ENCODE measurements around the gene PAPOLG.

DNA sequence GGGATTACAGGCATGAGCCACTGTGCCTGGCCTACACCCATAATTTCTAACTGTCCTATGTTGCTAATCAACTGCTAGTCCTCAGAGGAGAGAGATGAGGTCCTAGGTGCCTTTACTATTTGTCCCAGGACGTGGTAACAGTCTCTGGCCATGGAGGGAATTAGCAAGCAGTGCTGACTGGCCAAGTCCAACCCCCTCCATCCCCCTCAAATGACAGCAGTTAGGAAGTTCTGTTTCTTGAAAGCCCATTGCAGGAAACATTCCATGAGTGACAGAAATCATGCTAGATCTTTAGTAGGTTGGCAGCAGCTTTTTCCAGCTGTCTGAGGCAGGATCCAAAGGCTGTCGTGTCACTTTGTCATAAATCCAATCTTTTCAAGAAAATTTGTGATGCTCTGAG, 69.6 kb downstream of the PAPOLG start:
- TF ChIP-seq, protein P1, sequence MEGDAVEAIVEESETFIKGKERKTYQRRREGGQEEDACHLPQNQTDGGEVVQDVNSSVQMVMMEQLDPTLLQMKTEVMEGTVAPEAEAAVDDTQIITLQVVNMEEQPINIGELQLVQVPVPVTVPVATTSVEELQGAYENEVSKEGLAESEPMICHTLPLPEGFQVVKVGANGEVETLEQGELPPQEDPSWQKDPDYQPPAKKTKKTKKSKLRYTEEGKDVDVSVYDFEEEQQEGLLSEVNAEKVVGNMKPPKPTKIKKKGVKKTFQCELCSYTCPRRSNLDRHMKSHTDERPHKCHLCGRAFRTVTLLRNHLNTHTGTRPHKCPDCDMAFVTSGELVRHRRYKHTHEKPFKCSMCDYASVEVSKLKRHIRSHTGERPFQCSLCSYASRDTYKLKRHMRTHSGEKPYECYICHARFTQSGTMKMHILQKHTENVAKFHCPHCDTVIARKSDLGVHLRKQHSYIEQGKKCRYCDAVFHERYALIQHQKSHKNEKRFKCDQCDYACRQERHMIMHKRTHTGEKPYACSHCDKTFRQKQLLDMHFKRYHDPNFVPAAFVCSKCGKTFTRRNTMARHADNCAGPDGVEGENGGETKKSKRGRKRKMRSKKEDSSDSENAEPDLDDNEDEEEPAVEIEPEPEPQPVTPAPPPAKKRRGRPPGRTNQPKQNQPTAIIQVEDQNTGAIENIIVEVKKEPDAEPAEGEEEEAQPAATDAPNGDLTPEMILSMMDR (optimal IDR thresholded peaks at IDR 0.05 in 1 of 3, IDR thresholded peaks at IDR 0.05 in 1 of 3, conservative IDR thresholded peaks at IDR 0.05 in 1 of 3; ENCODE audit: extremely low read depth in 1 of 3, insufficient read depth in 2 of 3, low read length in 3 of 3): no peak
- TF ChIP-seq EZH2 (IDR thresholded peaks at IDR 0.05; ENCODE audit: low read length): no peak

All from keratinocyte (primary cell).